Measurements from ENCODE around the gene ELL3. TPM values are rescaled to one million over a fixed set of nuclear protein-coding genes. Genes with fewer than 3 reads are reported as not detected.
"Not testable (repeated sequence)": the region's sequence is repeated elsewhere in the genome, so short reads cannot be mapped to it uniquely, and the experiment has no call there.

Gene ELL3
- total RNA-seq, 1 donor from 2014 or later = 1.2 TPM

- not testable (repeated sequence) for DNase-seq; H3K4me1 Mint-ChIP-seq; H3K4me3 Mint-ChIP-seq; H3K36me3 Mint-ChIP-seq (ENCODE audit: low read depth); H3K9me3 Mint-ChIP-seq; H3K27ac Mint-ChIP-seq; H3K27me3 Mint-ChIP-seq
- intact Hi-C loops (cut with micrococcal nuclease) = loop anchor here (5.0 kb wide), 1 partner anchor 96 kb away; no protein-coding TSS in a partner anchor
These were observed 48.6 kb downstream of the ELL3 start for GRCh38 chr15:43728053-43728725.

DNA sequence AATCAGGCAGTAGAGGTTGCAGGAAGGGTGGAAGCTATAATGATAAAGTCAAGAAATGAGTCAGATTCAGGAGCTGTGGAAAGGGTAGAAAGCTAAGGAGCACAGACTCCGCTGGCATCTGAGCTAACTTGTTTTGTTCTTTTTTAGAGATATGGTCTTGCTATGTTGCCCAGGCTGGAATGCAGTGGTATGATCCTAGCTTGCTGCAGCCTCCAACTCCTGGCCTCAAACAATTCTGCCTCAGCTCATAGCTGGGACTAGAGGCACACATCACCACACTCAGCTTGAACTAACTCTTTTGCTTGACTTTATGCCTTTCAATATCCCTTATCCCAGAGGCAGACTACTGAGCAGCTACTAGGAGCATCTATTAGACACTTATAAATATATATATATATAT lies 50.5 kb downstream of the ELL3 start:
- not testable (repeated sequence) for H3K27ac Mint-ChIP-seq; H3K27me3 Mint-ChIP-seq; DNase-seq; H3K36me3 Mint-ChIP-seq (ENCODE audit: low read depth); H3K9me3 Mint-ChIP-seq; H3K4me3 Mint-ChIP-seq; H3K4me1 Mint-ChIP-seq
- intact Hi-C loops (cut with micrococcal nuclease) = loop anchor here (5.0 kb wide), 1 partner anchor 94 kb away; no protein-coding TSS in a partner anchor

GRCh38 chr15:43723151-43723550 lies 53.6 kb downstream of the ELL3 start:
- no peaks in the 10 kb centered on the region for H3K4me1 Mint-ChIP-seq
- intact Hi-C loops (cut with micrococcal nuclease) = no loop called here
- no peak overlapping the region for H3K4me3 Mint-ChIP-seq
- H3K36me3 Mint-ChIP-seq (ENCODE audit: low read depth) = no peaks in the 10 kb centered on the region
- DNase-seq = no peak
- H3K27me3 Mint-ChIP-seq = peaks cover 9% of the 10 kb centered on the region
- H3K27ac Mint-ChIP-seq = no peak overlapping the region
- H3K9me3 Mint-ChIP-seq = no peaks in the 10 kb centered on the region

Other genes starting within 250 kb of the ELL3 start
- 57.8 and 60.0 TPM in 2 replicates for gene PPIP5K1, start 186.8 kb downstream of the ELL3 start, total RNA-seq
- 0.66 and 0.77 TPM in 2 replicates for gene CKMT1B, start 182.9 kb downstream of the ELL3 start, total RNA-seq
- gene STRC, start 158.2 kb downstream of the ELL3 start, total RNA-seq = 0.05 and 0.45 TPM in 2 replicates
- gene CATSPER2, start 128.1 kb downstream of the ELL3 start, total RNA-seq = 8.9 and 10.0 TPM in 2 replicates
- 0.28 and 0.66 TPM in 2 replicates for gene CKMT1A, start 83.1 kb downstream of the ELL3 start, total RNA-seq
- gene PDIA3, start 30.5 kb downstream of the ELL3 start, total RNA-seq = 313 and 336 TPM in 2 replicates
- gene SERF2, start 15.4 kb upstream of the ELL3 start, total RNA-seq = 524 TPM in 2 replicates
- 0.28 and 0.33 TPM in 2 replicates for gene SERINC4, start 23.3 kb upstream of the ELL3 start, total RNA-seq
- gene HYPK, start 23.6 kb upstream of the ELL3 start, total RNA-seq = 20.3 and 33.8 TPM in 2 replicates
- gene MFAP1, start 47.7 kb upstream of the ELL3 start, total RNA-seq = 49.3 and 51.3 TPM in 2 replicates
- gene WDR76, start 50.0 kb upstream of the ELL3 start, total RNA-seq = 76.6 and 80.4 TPM in 2 replicates